Activated B cell treated with CpG ODN at 0.5 μM for 24 hours (primary cell): Measurements from ENCODE around the gene AREL1. TPM values are rescaled to one million over a fixed set of nuclear protein-coding genes. Genes with fewer than 3 reads are reported as not detected.

Experiments used
- ATAC-seq: fragments of 200-7000 bp; cut with Tn5 transposase; one replicate; pipeline ENCODE4 v1.10.0; 2021; ENCODE audit warnings: low read depth, mild to moderate bottlenecking, moderate library complexity
- CTCF ChIA-PET: fragments of 350-600 bp; sonication (Branson Sonifier 250); formaldehyde crosslinking; loops from one replicate; lab custom pipeline; 2021; ENCODE audit warnings: antibody characterized with exemption; lab: Charles Lee
- POLR2A ChIA-PET: fragments of 350-600 bp; sonication (Branson Sonifier 250); formaldehyde crosslinking; loops from one replicate; lab custom pipeline; 2021; ENCODE audit warnings: antibody characterized with exemption; lab: Charles Lee
- DNase-seq: peaks from one replicate; pipeline ENCODE4 v3.0.0; 2022
- H3K27ac Mint-ChIP-seq: one replicate; pipeline ENCODE4 v1.8.0; 2020; ENCODE audit warnings: mixed read lengths
- H3K27me3 Mint-ChIP-seq: one replicate; pipeline ENCODE4 v1.8.0; 2021; ENCODE audit warnings: mixed read lengths
- H3K36me3 Mint-ChIP-seq: one replicate; pipeline ENCODE4 v1.8.0; 2021; ENCODE audit warnings: low read depth, mixed read lengths
- H3K4me1 Mint-ChIP-seq: one replicate; pipeline ENCODE4 v1.8.0; 2021; ENCODE audit warnings: mixed read lengths
- H3K4me3 Mint-ChIP-seq: one replicate; pipeline ENCODE4 v1.8.0; 2020; ENCODE audit warnings: mild to moderate bottlenecking, mixed read lengths
- H3K9me3 Mint-ChIP-seq: one replicate; pipeline ENCODE4 v1.8.0; 2020; ENCODE audit warnings: mixed read lengths
- intact Hi-C: fragments of 100-400 bp; cut with micrococcal nuclease; formaldehyde crosslinking; loops from one replicate; pipeline ENCODE4 v1.15.1; 2024
- total RNA-seq: library from RNA; stranded (reverse); gene quantifications from 2 replicates; pipeline ENCODE4 v1.2.3, GENCODE V29; 2022
- TF ChIP-seq, protein P1 (sequence below): fragments of 200-600 bp; IDR thresholded peaks from one replicate; pipeline ENCODE4 v1.8.0; 2022; ENCODE audit warnings: antibody characterized with exemption, mild to moderate bottlenecking

Gene AREL1
- total RNA-seq, 1 donor from 2014 or later, result 49.7 TPM

DNA sequence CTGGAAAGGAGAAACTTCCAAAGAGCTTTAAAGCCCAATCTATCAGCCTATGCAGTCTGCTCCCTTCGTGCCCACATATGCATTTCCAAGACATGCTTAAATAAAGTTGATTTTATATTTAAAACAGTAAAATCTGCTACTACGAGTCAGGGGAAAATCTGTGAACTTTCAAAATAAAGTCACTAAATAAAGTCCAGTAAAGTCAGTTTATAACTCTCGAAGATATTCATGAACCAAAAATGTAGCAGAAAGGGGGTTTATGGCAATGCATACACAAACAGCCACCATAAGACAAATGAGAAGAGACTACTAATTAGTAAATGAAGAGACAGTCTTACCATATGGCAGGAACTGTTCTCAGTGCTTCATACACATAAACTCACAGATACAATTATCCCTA is 19.7 kb downstream of the AREL1 start:
- H3K27ac Mint-ChIP-seq, result no peak overlapping the region
- peaks cover 54% of the 10 kb centered on the region for H3K36me3 Mint-ChIP-seq
- H3K4me3 Mint-ChIP-seq, result no peak overlapping the region

DNA sequence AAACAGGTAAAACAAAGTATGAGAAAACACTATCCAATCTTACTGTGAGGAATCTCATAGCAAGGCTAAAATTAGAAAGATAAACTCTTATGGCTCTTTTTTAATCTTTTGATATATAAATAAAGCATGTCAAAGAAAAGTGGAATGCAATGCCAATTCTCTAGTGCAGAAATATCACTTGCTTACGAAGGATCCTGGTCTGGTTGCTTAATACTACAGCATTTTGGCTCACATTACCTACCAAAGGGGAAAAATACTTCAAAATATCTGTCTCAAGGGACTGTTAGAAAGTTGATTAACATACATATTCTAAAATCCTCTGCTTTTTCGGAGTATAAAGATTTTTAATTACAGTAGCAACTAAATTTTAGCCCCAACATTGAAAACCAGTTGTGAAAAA is 21.4 kb downstream of the AREL1 start:
- H3K36me3 Mint-ChIP-seq, result peaks cover 58% of the 10 kb centered on the region
- DNase-seq (no peak), ATAC-seq (no peak)
- TF ChIP-seq, protein P1, sequence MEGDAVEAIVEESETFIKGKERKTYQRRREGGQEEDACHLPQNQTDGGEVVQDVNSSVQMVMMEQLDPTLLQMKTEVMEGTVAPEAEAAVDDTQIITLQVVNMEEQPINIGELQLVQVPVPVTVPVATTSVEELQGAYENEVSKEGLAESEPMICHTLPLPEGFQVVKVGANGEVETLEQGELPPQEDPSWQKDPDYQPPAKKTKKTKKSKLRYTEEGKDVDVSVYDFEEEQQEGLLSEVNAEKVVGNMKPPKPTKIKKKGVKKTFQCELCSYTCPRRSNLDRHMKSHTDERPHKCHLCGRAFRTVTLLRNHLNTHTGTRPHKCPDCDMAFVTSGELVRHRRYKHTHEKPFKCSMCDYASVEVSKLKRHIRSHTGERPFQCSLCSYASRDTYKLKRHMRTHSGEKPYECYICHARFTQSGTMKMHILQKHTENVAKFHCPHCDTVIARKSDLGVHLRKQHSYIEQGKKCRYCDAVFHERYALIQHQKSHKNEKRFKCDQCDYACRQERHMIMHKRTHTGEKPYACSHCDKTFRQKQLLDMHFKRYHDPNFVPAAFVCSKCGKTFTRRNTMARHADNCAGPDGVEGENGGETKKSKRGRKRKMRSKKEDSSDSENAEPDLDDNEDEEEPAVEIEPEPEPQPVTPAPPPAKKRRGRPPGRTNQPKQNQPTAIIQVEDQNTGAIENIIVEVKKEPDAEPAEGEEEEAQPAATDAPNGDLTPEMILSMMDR, result no peak
- no peak overlapping the region for H3K27ac Mint-ChIP-seq
- ChIA-PET POLR2A (no interaction called here), CTCF (no interaction called here)
- no peaks in the 10 kb centered on the region for H3K9me3 Mint-ChIP-seq
- intact Hi-C loops, result no loop called here
- no peak overlapping the region for H3K4me3 Mint-ChIP-seq
- H3K27me3 Mint-ChIP-seq, result no peaks in the 10 kb centered on the region
- no peaks in the 10 kb centered on the region for H3K4me1 Mint-ChIP-seq

More for the DNA sequence above, 19.7 kb downstream of the AREL1 start:
- Mint-ChIP-seq H3K9me3 (no peaks in the 10 kb centered on the region), H3K4me1 (no peaks in the 10 kb centered on the region), H3K27me3 (no peaks in the 10 kb centered on the region)
- DNase-seq (no peak), ATAC-seq (no peak)
- TF ChIP-seq, protein P1, result no peak
- ChIA-PET POLR2A (no interaction called here), CTCF (no interaction called here)
- intact Hi-C loops, result no loop called here

DNA sequence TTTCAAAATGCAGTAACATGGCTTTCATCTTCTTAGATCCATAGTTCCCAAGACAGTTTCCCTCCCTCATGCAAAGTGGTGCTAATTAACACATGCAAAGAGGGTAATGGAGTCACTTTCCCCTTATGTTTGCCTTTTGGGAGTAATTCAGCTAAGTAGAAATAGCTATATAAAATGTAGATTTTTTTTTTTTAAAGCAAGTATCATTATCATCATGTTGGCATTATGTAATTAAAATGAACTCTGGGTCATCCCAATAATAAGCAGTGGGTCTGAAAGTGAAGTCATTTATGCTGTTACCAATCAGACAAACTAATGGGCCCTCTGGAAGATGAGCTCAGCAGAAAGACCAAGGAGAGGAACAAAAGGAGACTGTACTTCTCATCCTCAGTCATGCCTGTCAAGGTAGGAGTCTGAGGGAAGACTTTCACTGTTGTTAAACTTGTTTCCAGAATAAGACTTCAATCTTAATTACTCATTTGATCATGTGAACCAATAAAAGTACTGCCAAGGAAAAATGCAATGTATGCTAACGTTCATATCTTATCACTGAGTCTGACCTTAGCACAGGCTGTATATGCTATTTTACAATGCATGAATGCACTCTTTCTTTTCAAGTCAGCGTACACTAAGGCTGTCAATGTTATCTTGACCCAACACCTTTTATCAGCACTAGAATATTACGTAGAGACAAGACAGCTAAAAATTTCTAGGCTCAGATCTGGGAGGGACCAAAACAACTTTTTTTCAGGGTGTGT is 26.8 kb downstream of the AREL1 start:
- TF ChIP-seq, protein P1, result no peak
- no peak for ATAC-seq
- Mint-ChIP-seq H3K27me3 (no peaks in the 10 kb centered on the region), H3K4me1 (peaks cover 31% of the 10 kb centered on the region), H3K4me3 (no peak overlapping the region), H3K9me3 (no peaks in the 10 kb centered on the region), H3K36me3 (peaks cover 62% of the 10 kb centered on the region), H3K27ac (no peak overlapping the region)
- ChIA-PET POLR2A (interaction anchor here (0.5 kb wide), 1 partner anchor 611 kb away, joined by 3 read pairs; no protein-coding TSS in a partner anchor), CTCF (no interaction called here)
- intact Hi-C loops, result loop anchor here (2.0 to 10.0 kb wide), 3 partner anchors 27 to 321 kb away; partner anchors contain the start of genes AREL1 and FCF1
- no peak for DNase-seq

DNA sequence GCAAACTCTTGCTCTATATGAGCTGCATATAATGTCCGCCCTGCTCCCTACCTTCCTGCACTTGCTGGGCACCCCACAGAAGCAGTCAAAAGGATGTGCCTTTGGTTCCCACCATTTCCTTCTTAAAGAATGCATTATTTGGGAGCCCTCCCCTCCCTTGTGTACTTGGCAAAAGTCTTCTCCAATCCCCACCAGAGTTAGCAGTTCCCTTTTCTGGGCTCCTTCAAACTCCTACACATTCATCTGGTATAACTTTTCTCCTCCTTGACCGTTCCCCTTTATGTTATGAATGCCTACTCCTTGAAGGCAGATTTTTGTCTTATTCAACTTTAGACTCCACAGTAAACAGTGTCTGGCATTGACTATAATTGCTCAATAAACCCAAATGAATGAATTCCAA is 27.8 kb downstream of the AREL1 start:
- Mint-ChIP-seq H3K4me1 (peaks cover 31% of the 10 kb centered on the region), H3K27ac (peak overlapping the region; percentile 7), H3K36me3 (peaks cover 57% of the 10 kb centered on the region), H3K4me3 (peak overlapping the region; percentile 58), H3K27me3 (no peaks in the 10 kb centered on the region), H3K9me3 (no peaks in the 10 kb centered on the region)
- TF ChIP-seq, protein P1, result no peak
- intact Hi-C loops, result loop anchor here (2.0 to 10.0 kb wide), 3 partner anchors 28 to 320 kb away; partner anchors contain the start of genes AREL1 and FCF1
- CTCF ChIA-PET, result interaction anchor here (1.7 kb wide), 1 partner anchor 76 kb away, joined by 7 read pairs; no protein-coding TSS in a partner anchor
- DNase-seq, result no peak
- POLR2A ChIA-PET, result interaction anchor here (0.9 to 1.4 kb wide), 2 partner anchors 78 to 192 kb away, joined by 7 read pairs; partner anchors contain the start of genes ISCA2, NPC2 and YLPM1
- no peak for ATAC-seq

DNA sequence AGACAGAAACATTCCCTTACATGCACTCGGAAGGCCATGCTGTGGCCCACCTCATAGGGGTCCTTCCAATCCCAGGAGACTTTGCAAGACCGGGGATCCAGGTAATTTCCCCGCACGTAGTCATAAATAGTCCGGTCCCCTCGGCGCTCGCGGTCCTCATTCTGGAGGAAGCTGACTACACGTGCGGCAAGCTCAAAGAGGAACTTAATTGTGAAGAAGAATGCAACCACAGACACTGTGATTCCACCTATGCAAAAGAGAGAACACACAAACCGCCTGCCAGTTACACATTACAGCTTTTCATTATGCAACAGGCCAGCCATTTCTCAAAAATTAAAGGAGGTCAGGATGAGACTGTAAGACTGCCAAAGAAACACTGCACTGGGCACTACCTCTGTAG is 28.4 kb downstream of the AREL1 start:
- Mint-ChIP-seq H3K36me3 (peaks cover 56% of the 10 kb centered on the region), H3K27ac (peak overlapping the region; percentile 68), H3K9me3 (no peaks in the 10 kb centered on the region), H3K4me3 (peak overlapping the region; percentile 58), H3K27me3 (no peaks in the 10 kb centered on the region), H3K4me1 (peaks cover 31% of the 10 kb centered on the region)
- intact Hi-C loops, result loop anchor here (2.0 to 10.0 kb wide), 3 partner anchors 28 to 320 kb away; partner anchors contain the start of genes AREL1 and FCF1
- DNase-seq (peak; percentile 18), ATAC-seq (peak; percentile 90)
- TF ChIP-seq, protein P1, result no peak
- POLR2A ChIA-PET, result interaction anchor here (0.9 to 1.4 kb wide), 2 partner anchors 79 to 191 kb away, joined by 7 read pairs; partner anchors contain the start of genes ISCA2, NPC2 and YLPM1
- CTCF ChIA-PET, result interaction anchor here (1.7 kb wide), 1 partner anchor 75 kb away, joined by 7 read pairs; no protein-coding TSS in a partner anchor
